Retinal pigment epithelial cell (primary cell): ENCODE results near the gene CCDC40.

Experiments used
- DNase-seq: peaks from one replicate; pipeline ENCODE4 v3.0.0-alpha.2; 2010; ENCODE audit warnings: low read depth
- H3K4me3 ChIP-seq: 2 replicates; pipeline ENCODE4 v1.5.1; 2011; ENCODE audit warnings: mild to moderate bottlenecking, low read length, control low read depth, moderate library complexity
- TF ChIP-seq, protein P1 (sequence below): conservative IDR thresholded peaks from 2 replicates; pipeline ENCODE4 v1.5.1; 2011; ENCODE audit warnings: low read depth, low read length, control low read depth, inconsistent platforms

Gene CCDC40

GRCh38 chr17:80096561-80097021 lies 60.1 kb downstream of the CCDC40 start:
- H3K4me3 ChIP-seq = no peak overlapping the region
- no peak for DNase-seq
- TF ChIP-seq, protein P1, sequence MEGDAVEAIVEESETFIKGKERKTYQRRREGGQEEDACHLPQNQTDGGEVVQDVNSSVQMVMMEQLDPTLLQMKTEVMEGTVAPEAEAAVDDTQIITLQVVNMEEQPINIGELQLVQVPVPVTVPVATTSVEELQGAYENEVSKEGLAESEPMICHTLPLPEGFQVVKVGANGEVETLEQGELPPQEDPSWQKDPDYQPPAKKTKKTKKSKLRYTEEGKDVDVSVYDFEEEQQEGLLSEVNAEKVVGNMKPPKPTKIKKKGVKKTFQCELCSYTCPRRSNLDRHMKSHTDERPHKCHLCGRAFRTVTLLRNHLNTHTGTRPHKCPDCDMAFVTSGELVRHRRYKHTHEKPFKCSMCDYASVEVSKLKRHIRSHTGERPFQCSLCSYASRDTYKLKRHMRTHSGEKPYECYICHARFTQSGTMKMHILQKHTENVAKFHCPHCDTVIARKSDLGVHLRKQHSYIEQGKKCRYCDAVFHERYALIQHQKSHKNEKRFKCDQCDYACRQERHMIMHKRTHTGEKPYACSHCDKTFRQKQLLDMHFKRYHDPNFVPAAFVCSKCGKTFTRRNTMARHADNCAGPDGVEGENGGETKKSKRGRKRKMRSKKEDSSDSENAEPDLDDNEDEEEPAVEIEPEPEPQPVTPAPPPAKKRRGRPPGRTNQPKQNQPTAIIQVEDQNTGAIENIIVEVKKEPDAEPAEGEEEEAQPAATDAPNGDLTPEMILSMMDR = no peak

DNA sequence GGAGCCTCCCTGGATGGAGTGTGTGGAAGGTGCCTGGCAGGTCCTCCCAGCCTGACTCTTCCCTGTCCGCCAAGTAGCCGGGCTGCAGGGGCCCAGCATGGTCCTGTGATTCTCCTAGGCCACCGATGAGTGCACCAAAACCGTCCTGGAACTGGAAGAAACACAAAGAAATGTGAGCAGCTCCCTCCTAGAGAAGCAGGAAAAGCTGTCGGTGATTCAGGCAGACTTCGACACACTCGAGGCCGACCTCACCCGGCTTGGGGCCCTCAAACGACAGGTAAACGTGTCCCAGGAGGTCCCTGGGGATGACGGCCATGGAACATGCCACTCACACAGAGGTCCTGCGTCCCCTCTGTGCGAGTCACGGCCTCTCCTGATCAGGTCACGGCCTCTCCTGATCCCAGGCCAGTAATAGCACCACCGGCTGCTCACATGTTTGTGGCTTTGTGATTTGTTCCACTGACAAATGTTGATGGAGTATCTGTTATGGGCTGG lies 60.7 kb downstream of the CCDC40 start:
- H3K4me3 ChIP-seq = no peak overlapping the region
- TF ChIP-seq, protein P1 = no peak
- DNase-seq = no peak

GRCh38 chr17:80097844-80098691 lies 61.6 kb downstream of the CCDC40 start:
- no peak overlapping the region for H3K4me3 ChIP-seq
- no peak for DNase-seq
- TF ChIP-seq, protein P1 = no peak

- TF ChIP-seq, protein P1 = no peak
- no peak overlapping the region for H3K4me3 ChIP-seq
These were observed 63.0 kb downstream of the CCDC40 start for GRCh38 chr17:80099291-80100034.

GRCh38 chr17:80100035-80100323 lies 63.5 kb downstream of the CCDC40 start:
- DNase-seq = no peak
- H3K4me3 ChIP-seq = no peak overlapping the region
- TF ChIP-seq, protein P1 = no peak

More at GRCh38 chr17:80099291-80100034, 63.0 kb downstream of the CCDC40 start:
- no peak for DNase-seq

DNA sequence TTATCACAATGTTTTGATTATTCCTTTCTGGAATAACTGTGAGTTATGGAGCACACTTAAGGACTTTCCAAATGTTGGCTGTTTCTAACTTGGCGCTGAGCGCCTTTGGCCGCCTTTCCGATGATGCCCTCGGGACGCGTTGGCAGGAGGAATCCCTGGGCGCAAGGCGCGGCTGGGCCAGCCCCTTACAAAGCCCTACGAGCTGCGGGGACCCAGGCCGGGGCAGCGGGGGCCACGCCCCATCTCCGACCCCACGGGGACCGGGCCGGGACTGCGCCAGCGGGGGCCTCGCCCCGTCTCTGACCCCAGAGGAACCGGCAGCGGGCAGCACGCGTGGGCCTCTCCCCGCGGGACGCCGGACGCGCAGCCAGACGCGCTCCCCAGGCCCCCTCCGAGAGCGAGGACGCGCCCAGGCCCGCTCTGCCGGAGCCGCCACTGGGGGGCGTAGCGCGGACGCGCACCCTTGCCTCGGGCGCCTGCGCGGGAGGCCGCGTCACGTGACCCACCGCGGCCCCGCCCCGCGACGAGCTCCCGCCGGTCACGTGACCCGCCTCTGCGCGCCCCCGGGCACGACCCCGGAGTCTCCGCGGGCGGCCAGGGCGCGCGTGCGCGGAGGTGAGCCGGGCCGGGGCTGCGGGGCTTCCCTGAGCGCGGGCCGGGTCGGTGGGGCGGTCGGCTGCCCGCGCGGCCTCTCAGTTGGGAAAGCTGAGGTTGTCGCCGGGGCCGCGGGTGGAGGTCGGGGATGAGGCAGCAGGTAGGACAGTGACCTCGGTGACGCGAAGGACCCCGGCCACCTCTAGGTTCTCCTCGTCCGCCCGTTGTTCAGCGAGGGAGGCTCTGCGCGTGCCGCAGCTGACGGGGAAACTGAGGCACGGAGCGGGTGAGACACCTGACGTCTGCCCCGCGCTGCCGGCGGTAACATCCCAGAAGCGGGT lies 64.8 kb downstream of the CCDC40 start, which contains the start of gene GAA:
Gene GAA, plus strand, starts transcription at position 571 of the 935 bp plus-strand sequence. CDS start 3,006 bp downstream, outside the sequence.
- H3K4me3 ChIP-seq = peak within 1 kb of the TSS; percentile 86
- DNase-seq = no peak
- TF ChIP-seq, protein P1 = peak; percentile 60
